ENCODE results near the gene ATAD3A. TPM values are rescaled to one million over a fixed set of nuclear protein-coding genes. Genes with fewer than 3 reads are reported as not detected.
A peak's percentile ranks its signal among the peaks of the same experiment; 100 is the strongest.

ATAD3A gene
- total RNA-seq, 1 experiment from 2014 or later: 71.2 TPM

DNA sequence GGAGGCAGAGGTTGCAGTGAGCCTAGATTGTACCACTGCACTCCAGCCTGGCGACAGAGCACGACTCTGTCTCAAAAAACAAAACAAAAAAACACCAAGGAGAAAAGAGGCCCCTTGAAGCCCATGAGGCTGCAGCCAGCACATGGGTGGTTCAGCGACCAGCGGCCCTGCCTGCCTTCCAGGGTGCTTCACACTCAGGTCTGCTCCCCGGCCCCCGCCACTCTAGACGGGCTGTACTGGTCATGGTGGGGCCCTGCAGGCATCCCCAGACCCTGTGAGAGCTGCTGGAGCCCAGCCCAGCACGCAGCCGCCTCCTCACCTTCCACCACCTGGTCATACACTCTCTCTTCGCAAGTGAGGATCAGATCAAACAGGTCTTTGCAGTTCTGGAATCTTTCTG is 32.6 kb downstream of the ATAD3A start:
- POLR2A ChIA-PET: no interaction called here
- TF ChIP-seq CREB1 (CRISPR knock-in tag; IDR thresholded peaks at IDR 0.05): no peak
- TF ChIP-seq, protein P1, sequence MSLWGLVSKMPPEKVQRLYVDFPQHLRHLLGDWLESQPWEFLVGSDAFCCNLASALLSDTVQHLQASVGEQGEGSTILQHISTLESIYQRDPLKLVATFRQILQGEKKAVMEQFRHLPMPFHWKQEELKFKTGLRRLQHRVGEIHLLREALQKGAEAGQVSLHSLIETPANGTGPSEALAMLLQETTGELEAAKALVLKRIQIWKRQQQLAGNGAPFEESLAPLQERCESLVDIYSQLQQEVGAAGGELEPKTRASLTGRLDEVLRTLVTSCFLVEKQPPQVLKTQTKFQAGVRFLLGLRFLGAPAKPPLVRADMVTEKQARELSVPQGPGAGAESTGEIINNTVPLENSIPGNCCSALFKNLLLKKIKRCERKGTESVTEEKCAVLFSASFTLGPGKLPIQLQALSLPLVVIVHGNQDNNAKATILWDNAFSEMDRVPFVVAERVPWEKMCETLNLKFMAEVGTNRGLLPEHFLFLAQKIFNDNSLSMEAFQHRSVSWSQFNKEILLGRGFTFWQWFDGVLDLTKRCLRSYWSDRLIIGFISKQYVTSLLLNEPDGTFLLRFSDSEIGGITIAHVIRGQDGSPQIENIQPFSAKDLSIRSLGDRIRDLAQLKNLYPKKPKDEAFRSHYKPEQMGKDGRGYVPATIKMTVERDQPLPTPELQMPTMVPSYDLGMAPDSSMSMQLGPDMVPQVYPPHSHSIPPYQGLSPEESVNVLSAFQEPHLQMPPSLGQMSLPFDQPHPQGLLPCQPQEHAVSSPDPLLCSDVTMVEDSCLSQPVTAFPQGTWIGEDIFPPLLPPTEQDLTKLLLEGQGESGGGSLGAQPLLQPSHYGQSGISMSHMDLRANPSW (CRISPR knock-in tag; conservative IDR thresholded peaks at IDR 0.05; ENCODE audit: low read depth): no peak
- TF ChIP-seq, protein P2, sequence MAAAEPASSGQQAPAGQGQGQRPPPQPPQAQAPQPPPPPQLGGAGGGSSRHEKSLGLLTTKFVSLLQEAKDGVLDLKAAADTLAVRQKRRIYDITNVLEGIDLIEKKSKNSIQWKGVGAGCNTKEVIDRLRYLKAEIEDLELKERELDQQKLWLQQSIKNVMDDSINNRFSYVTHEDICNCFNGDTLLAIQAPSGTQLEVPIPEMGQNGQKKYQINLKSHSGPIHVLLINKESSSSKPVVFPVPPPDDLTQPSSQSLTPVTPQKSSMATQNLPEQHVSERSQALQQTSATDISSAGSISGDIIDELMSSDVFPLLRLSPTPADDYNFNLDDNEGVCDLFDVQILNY (CRISPR knock-in tag; IDR thresholded peaks at IDR 0.05): no peak
- TF ChIP-seq ZNF121 (CRISPR knock-in tag; IDR thresholded peaks at IDR 0.05): no peak
- TF ChIP-seq, protein P3, sequence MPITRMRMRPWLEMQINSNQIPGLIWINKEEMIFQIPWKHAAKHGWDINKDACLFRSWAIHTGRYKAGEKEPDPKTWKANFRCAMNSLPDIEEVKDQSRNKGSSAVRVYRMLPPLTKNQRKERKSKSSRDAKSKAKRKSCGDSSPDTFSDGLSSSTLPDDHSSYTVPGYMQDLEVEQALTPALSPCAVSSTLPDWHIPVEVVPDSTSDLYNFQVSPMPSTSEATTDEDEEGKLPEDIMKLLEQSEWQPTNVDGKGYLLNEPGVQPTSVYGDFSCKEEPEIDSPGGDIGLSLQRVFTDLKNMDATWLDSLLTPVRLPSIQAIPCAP (CRISPR knock-in tag; IDR thresholded peaks at IDR 0.05): no peak
- TF ChIP-seq, protein P4, sequence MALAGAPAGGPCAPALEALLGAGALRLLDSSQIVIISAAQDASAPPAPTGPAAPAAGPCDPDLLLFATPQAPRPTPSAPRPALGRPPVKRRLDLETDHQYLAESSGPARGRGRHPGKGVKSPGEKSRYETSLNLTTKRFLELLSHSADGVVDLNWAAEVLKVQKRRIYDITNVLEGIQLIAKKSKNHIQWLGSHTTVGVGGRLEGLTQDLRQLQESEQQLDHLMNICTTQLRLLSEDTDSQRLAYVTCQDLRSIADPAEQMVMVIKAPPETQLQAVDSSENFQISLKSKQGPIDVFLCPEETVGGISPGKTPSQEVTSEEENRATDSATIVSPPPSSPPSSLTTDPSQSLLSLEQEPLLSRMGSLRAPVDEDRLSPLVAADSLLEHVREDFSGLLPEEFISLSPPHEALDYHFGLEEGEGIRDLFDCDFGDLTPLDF (CRISPR knock-in tag; IDR thresholded peaks at IDR 0.05): no peak
- no peak for TF ChIP-seq SP1 (CRISPR knock-in tag; conservative IDR thresholded peaks at IDR 0.05)
- TF ChIP-seq IRF2 (CRISPR knock-in tag; IDR thresholded peaks at IDR 0.05; ENCODE audit: borderline replicate concordance, low read depth): no peak
- no peak for TF ChIP-seq GRHL2 (CRISPR knock-in tag; IDR thresholded peaks at IDR 0.05; ENCODE audit: insufficient replicate concordance, severe bottlenecking)
- TF ChIP-seq, protein P5, sequence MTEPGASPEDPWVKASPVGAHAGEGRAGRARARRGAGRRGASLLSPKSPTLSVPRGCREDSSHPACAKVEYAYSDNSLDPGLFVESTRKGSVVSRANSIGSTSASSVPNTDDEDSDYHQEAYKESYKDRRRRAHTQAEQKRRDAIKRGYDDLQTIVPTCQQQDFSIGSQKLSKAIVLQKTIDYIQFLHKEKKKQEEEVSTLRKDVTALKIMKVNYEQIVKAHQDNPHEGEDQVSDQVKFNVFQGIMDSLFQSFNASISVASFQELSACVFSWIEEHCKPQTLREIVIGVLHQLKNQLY (CRISPR knock-in tag; IDR thresholded peaks at IDR 0.05): no peak
- TF ChIP-seq, protein P6, sequence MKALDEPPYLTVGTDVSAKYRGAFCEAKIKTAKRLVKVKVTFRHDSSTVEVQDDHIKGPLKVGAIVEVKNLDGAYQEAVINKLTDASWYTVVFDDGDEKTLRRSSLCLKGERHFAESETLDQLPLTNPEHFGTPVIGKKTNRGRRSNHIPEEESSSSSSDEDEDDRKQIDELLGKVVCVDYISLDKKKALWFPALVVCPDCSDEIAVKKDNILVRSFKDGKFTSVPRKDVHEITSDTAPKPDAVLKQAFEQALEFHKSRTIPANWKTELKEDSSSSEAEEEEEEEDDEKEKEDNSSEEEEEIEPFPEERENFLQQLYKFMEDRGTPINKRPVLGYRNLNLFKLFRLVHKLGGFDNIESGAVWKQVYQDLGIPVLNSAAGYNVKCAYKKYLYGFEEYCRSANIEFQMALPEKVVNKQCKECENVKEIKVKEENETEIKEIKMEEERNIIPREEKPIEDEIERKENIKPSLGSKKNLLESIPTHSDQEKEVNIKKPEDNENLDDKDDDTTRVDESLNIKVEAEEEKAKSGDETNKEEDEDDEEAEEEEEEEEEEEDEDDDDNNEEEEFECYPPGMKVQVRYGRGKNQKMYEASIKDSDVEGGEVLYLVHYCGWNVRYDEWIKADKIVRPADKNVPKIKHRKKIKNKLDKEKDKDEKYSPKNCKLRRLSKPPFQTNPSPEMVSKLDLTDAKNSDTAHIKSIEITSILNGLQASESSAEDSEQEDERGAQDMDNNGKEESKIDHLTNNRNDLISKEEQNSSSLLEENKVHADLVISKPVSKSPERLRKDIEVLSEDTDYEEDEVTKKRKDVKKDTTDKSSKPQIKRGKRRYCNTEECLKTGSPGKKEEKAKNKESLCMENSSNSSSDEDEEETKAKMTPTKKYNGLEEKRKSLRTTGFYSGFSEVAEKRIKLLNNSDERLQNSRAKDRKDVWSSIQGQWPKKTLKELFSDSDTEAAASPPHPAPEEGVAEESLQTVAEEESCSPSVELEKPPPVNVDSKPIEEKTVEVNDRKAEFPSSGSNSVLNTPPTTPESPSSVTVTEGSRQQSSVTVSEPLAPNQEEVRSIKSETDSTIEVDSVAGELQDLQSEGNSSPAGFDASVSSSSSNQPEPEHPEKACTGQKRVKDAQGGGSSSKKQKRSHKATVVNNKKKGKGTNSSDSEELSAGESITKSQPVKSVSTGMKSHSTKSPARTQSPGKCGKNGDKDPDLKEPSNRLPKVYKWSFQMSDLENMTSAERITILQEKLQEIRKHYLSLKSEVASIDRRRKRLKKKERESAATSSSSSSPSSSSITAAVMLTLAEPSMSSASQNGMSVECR (CRISPR knock-in tag; IDR thresholded peaks at IDR 0.05; ENCODE audit: borderline replicate concordance): no peak
- TF ChIP-seq, protein P7, sequence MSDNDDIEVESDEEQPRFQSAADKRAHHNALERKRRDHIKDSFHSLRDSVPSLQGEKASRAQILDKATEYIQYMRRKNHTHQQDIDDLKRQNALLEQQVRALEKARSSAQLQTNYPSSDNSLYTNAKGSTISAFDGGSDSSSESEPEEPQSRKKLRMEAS (CRISPR knock-in tag; IDR thresholded peaks at IDR 0.05): no peak
- no peak for TF ChIP-seq ZNF138 (CRISPR knock-in tag; conservative IDR thresholded peaks at IDR 0.05)
- no peak for TF ChIP-seq JUN (CRISPR knock-in tag; IDR thresholded peaks at IDR 0.05)
- TF ChIP-seq NR3C1 (CRISPR knock-in tag; conservative IDR thresholded peaks at IDR 0.05; ENCODE audit: low read depth): no peak
- TF ChIP-seq ZNF671 (CRISPR knock-in tag; IDR thresholded peaks at IDR 0.05): no peak
- TF ChIP-seq ZNF219 (CRISPR knock-in tag; IDR thresholded peaks at IDR 0.05; ENCODE audit: borderline replicate concordance): no peak
- no peak overlapping the region for H3K4me3 Mint-ChIP-seq

More for the DNA sequence above, 32.6 kb downstream of the ATAD3A start:
- Mint-ChIP-seq H3K27ac (0 out of 2 replicates have a peak overlapping the region, but pooled peaks have one; percentile 32), H3K9me3 (no peaks in the 10 kb centered on the region), H3K4me1 (no peaks in the 10 kb centered on the region), H3K36me3 (peaks cover 10% of the 10 kb centered on the region), H3K27me3 (ENCODE audit: low read depth) (no peaks in the 10 kb centered on the region)
- ATAC-seq (no peak), DNase-seq (ENCODE audit: low spot score) (no peak)
- CTCF ChIA-PET: no interaction called here
